B cell (primary cell): ENCODE results near the gene SHISA8. TPM values are rescaled to one million over a fixed set of nuclear protein-coding genes. Genes with fewer than 3 reads are reported as not detected.
A peak's percentile ranks its signal among the peaks of the same experiment; 100 is the strongest.

Experiments
- ATAC-seq: fragments of 200-7000 bp; cut with Tn5 transposase; one replicate; pipeline ENCODE4 v1.10.0; 2021; ENCODE audit warnings: low read depth, mild to moderate bottlenecking, moderate number of reproducible peaks, moderate library complexity
- CTCF ChIA-PET: fragments of 350-600 bp; sonication (Branson Sonifier 250); formaldehyde crosslinking; loops from one replicate; lab custom pipeline; 2021; ENCODE audit warnings: antibody characterized with exemption, inconsistent platforms; lab: Charles Lee
- POLR2A ChIA-PET: fragments of 350-600 bp; sonication (Branson Sonifier 250); formaldehyde crosslinking; loops from one replicate; lab custom pipeline; 2021; ENCODE audit warnings: antibody characterized with exemption; lab: Charles Lee
- DNase-seq: peaks from one replicate; pipeline ENCODE4 v3.0.0; 2013
- H2AFZ ChIP-seq: 2 replicates; pipeline ENCODE4 v1.6.1; 2012; ENCODE audit warnings: mild to moderate bottlenecking, low read depth, low read length; ENCODE audit not compliant: insufficient read depth, poor library complexity, severe bottlenecking
- H3K27ac ChIP-seq, 2 donors: 1 replicate in 1 of 2; 2 replicates in 1 of 2; pipeline ENCODE4 v1.5.1; 2012 to 2013; ENCODE audit warnings: low read length in 2 of 2, mild to moderate bottlenecking in 2 of 2, moderate library complexity in 1 of 2
- H3K27me3 ChIP-seq, 4 experiments: fragments of 200-600 bp in 1 of 4; sonication (generic) in 1 of 4; replicated peaks in 1 of 4; 1 replicate in 2 of 4; 2 replicates in 2 of 4; pipeline versions ENCODE4 v1.6.1 to v1.7.0; 2013 to 2016; ENCODE audit warnings: low read length in 3 of 4, mild to moderate bottlenecking in 2 of 4, mixed read lengths in 1 of 4, moderate library complexity in 1 of 4; ENCODE audit not compliant: insufficient read depth in 4 of 4, control insufficient read depth in 3 of 4; ENCODE audit errors: control extremely low read depth in 1 of 4
- H3K36me3 ChIP-seq, 2 experiments: replicated peaks in 1 of 2; 1 replicate in 1 of 2; 2 replicates in 1 of 2; pipeline versions ENCODE4 v1.6.1 to v1.7.1; 2013; ENCODE audit warnings: low read length in 1 of 2; ENCODE audit not compliant: insufficient read depth in 2 of 2, control insufficient read depth in 1 of 2; ENCODE audit errors: control extremely low read depth in 1 of 2, extremely low read depth in 1 of 2
- H3K4me1 ChIP-seq, 2 donors: fragments of 200-600 bp in 1 of 2; sonication (generic) in 1 of 2; 1 replicate in 1 of 2; 2 replicates in 1 of 2; pipeline versions ENCODE4 v1.5.1 to v1.6.1; 2013 to 2017; ENCODE audit warnings: low read length in 2 of 2; ENCODE audit not compliant: control insufficient read depth in 2 of 2, insufficient read depth in 2 of 2
- H3K4me2 ChIP-seq: replicated peaks from 2 replicates; pipeline ENCODE3; 2012; ENCODE audit warnings: mild to moderate bottlenecking, low read depth, low read length; ENCODE audit not compliant: poor library complexity, severe bottlenecking
- H3K4me3 ChIP-seq, 5 experiments: fragments of 200-600 bp in 1 of 5; sonication (generic) in 1 of 5; 1 replicate in 3 of 5; 2 replicates in 2 of 5; pipeline versions ENCODE4 v1.5.1 to v1.7.0; 2011 to 2016; ENCODE audit warnings: low read length in 4 of 5, mild to moderate bottlenecking in 4 of 5, low read depth in 2 of 5, control low read depth in 1 of 5, moderate library complexity in 1 of 5; ENCODE audit not compliant: insufficient read depth in 1 of 5; ENCODE audit errors: control extremely low read depth in 1 of 5, extremely low read depth in 1 of 5
- H3K79me2 ChIP-seq: fragments of 200-600 bp; sonication (generic); one replicate; pipeline ENCODE4 v1.6.0; 2016; ENCODE audit warnings: low read length; ENCODE audit not compliant: control insufficient read depth, insufficient read depth
- H3K9ac ChIP-seq: fragments of 200-600 bp; sonication (generic); 2 replicates; pipeline ENCODE4 v1.6.1; 2017; ENCODE audit warnings: mild to moderate bottlenecking, low read length, moderate library complexity
- H3K9me3 ChIP-seq, 3 donors: one replicate each; pipeline versions ENCODE4 v1.6.1 to v1.7.1; 2013; ENCODE audit warnings: low read length in 2 of 3; ENCODE audit not compliant: control insufficient read depth in 2 of 3, insufficient read depth in 1 of 3; ENCODE audit errors: control extremely low read depth in 1 of 3
- H4K20me1 ChIP-seq: 2 replicates; pipeline ENCODE4 v1.6.0; 2012; ENCODE audit warnings: mild to moderate bottlenecking, low read length; ENCODE audit not compliant: insufficient read depth, control insufficient read depth, poor library complexity, severe bottlenecking
- H3K27ac Mint-ChIP-seq: one replicate; pipeline ENCODE4 v1.8.0; 2021; ENCODE audit warnings: mixed read lengths
- H3K27me3 Mint-ChIP-seq: one replicate; pipeline ENCODE4 v1.8.0; 2021; ENCODE audit warnings: mixed read lengths
- H3K4me1 Mint-ChIP-seq: one replicate; pipeline ENCODE4 v1.8.0; 2021; ENCODE audit warnings: mixed read lengths
- H3K4me3 Mint-ChIP-seq: one replicate; pipeline ENCODE4 v1.8.0; 2021; ENCODE audit warnings: mixed read lengths
- H3K9me3 Mint-ChIP-seq: one replicate; pipeline ENCODE4 v1.8.0; 2022; ENCODE audit warnings: mixed read lengths; ENCODE audit not compliant: insufficient read depth
- CTCF ChIP-seq: fragments of 200-600 bp; IDR thresholded peaks from one replicate; pipeline ENCODE4 v1.8.0; 2022; ENCODE audit warnings: antibody characterized with exemption, mild to moderate bottlenecking
- EZH2 ChIP-seq: IDR thresholded peaks from 2 replicates; pipeline ENCODE4 v1.6.1; 2012; ENCODE audit warnings: borderline replicate concordance, low read depth, mild to moderate bottlenecking, moderate library complexity, low read length; ENCODE audit not compliant: insufficient read depth, poor library complexity, severe bottlenecking
- WGBS: methylation state at CpG from one replicate; pipeline ENCODE4 v1.1.5; 2013; ENCODE audit warnings: missing lambda C conversion rate; ENCODE audit not compliant: insufficient coverage; 5-methylcytosine and 5-hydroxymethylcytosine counted together
- intact Hi-C: fragments of 100-400 bp; cut with micrococcal nuclease; formaldehyde crosslinking; loops from one replicate; pipeline ENCODE4 v1.10.0; 2022
- polyA plus RNA-seq: library from polyadenylated mRNA; depleted of rRNA; stranded (reverse); fragments of >200 nt; gene quantifications from 2 replicates; pipeline ENCODE4 v1.2.3, GENCODE V29; 2012
- total RNA-seq, 2 donors: library from RNA; stranded (reverse); fragments of 120-200 nt in 1 of 2; gene quantifications; 1 replicate in 1 of 2; 2 replicates in 1 of 2; pipeline versions ENCODE4 v1.2.3 to v1.2.4, GENCODE V29; 2013 to 2022

The SHISA8 gene
- total and polyA plus RNA-seq, 2 donors (not counting 1 experiment from before 2014, with no cell fraction given), result 22.4 to 46.5 TPM

DNA sequence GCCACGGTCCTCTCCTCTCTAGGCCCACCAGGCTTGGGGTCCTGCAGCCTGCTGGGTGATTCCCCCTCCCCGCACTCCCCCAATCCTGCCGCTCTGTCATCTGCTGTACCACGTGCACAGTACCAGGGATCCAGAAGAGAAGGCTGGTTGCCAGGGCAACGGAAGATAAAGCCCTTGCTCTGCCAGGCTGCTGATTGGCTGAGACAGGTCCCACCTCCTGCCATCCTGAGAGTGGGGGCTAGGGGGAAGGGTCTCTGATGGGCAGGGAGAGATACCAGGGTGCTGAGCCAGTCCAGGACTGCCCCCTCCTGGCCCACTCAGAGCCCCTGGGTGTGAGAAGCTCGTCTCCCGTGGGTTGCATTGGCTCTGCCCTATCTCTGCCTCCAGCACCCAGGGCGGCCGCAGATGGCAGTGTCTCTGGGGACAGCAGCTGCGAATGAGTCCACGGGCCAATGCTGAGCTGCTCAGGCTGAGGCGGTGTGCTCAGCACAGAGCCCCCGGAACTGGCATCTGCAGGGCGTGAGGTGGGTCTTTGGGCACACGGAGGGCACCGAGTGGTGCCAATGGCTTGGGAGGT, 37.1 kb upstream of the SHISA8 start, which contains the start of gene SMIM45:
Gene SMIM45, plus strand, starts transcription at position 253 of the 577 bp plus-strand sequence.
- ChIA-PET CTCF (interaction anchor here (0.7 to 6.1 kb wide), 9 partner anchors 8 to 486 kb away, joined by 3 to 53 read pairs (median 4); partner anchors contain the start of gene MEI1), POLR2A (interaction anchor here (0.6 to 1.9 kb wide), 5 partner anchors 11 to 119 kb away, joined by 3 to 9 read pairs (median 4); partner anchors contain the start of genes SREBF2 and WBP2NL)
- Mint-ChIP-seq H3K4me3 (peak within 1 kb of the TSS; percentile 32), H3K27ac (peak within 1 kb of the TSS; percentile 51), H3K9me3 (no peaks in the 10 kb centered on the region), H3K27me3 (no peaks in the 10 kb centered on the region), H3K4me1 (peaks cover 48% of the 10 kb centered on the region)
- Histone ChIP-seq H3K4me2 (peak within 1 kb of the TSS; percentile 46), H3K27ac (no peak within 1 kb of the TSS), H3K9ac (no peak within 1 kb of the TSS), H3K4me1 (peaks cover 18 to 48% of the 10 kb centered on the region in 2 donors), H3K36me3 (no peaks in the 10 kb centered on the region), H2AFZ (no peak within 1 kb of the TSS), H4K20me1 (no peaks in the 10 kb centered on the region), H3K27me3 (no peaks in the 10 kb centered on the region), H3K9me3 (no peaks in the 10 kb centered on the region), H3K79me2 (no peaks in the 10 kb centered on the region), H3K4me3 (no peak within 1 kb of the TSS)
- ATAC-seq, result peak; percentile 92
- DNase-seq, result peak; percentile 79
- intact Hi-C loops, result no loop called here
- WGBS, result 32% methylated on average over 13 of the region's 16 CpGs
- TF ChIP-seq CTCF, result peak; percentile 30
- no peak for TF ChIP-seq EZH2

DNA sequence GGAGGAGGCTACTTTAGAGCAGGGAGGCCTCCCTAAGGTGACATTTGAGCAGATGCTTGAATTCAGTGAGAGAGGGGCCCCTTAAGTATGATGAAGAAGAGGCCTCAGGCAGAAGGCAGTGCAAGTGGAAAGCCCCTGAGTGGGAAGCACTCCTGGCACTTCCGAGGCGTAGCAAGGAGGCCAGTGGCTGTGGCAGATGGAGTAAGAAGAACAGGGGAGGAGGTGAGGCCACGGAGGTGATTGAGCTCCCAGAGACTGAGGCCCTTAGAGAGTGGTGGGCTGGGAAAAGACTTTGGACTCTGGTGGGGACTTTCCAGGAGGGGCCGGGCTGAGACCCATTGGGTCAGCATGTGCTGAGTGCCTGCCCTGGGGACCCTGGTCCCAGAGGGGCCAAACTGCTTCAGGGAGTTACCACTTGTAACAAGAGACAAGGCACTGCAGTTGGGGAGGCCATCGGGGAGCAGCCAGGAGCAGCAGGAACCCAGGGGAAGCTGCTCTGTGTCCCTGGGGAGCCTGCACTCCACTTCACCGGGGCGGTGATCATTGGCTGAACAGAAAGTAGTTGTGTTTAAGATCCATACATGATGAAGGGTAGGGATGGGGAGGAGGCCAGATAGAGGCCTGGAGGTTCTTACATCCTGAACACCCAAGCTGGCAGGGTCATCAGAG, 34.6 kb upstream of the SHISA8 start:
- Mint-ChIP-seq H3K4me1 (peaks cover 55% of the 10 kb centered on the region), H3K4me3 (peak overlapping the region; percentile 43), H3K9me3 (no peaks in the 10 kb centered on the region), H3K27ac (peak overlapping the region; percentile 77), H3K27me3 (no peaks in the 10 kb centered on the region)
- peak overlapping the region; percentile 38 for H3K4me2 ChIP-seq
- peak overlapping the region; percentile 5 for H2AFZ ChIP-seq
- no peaks in the 10 kb centered on the region for H4K20me1 ChIP-seq
- H3K36me3 ChIP-seq, result no peaks in the 10 kb centered on the region
- peak overlapping the region in 1 of 2 donors; percentile 24 for H3K27ac ChIP-seq
- intact Hi-C loops, result no loop called here
- H3K9ac ChIP-seq, result peak overlapping the region; percentile 5
- peaks cover 28 to 61% of the 10 kb centered on the region in 2 donors for H3K4me1 ChIP-seq
- DNase-seq, result peak; percentile 64
- ATAC-seq, result no peak
- H3K79me2 ChIP-seq, result no peaks in the 10 kb centered on the region
- CTCF ChIA-PET, result interaction anchor here (0.6 to 6.1 kb wide), 7 partner anchors 8 to 251 kb away, joined by 3 to 53 read pairs (median 4); partner anchors contain the start of genes MEI1 and NDUFA6
- WGBS, result 50% methylated on average over 7 of the region's 7 CpGs
- H3K9me3 ChIP-seq, result no peaks in the 10 kb centered on the region
- peaks cover 0 to 10% (median 0%) of the 10 kb centered on the region in 4 experiments for H3K27me3 ChIP-seq
- TF ChIP-seq CTCF (no peak), EZH2 (no peak)
- H3K4me3 ChIP-seq, result no peak overlapping the region
- POLR2A ChIA-PET, result interaction anchor here (0.5 to 1.7 kb wide), 3 partner anchors 9 to 110 kb away, joined by 4 to 11 read pairs (median 6); no protein-coding TSS in a partner anchor
